ENCODE results near the gene TSSK3. TPM values are rescaled to one million over a fixed set of nuclear protein-coding genes. Genes with fewer than 3 reads are reported as not detected.

Gene TSSK3, protein sequence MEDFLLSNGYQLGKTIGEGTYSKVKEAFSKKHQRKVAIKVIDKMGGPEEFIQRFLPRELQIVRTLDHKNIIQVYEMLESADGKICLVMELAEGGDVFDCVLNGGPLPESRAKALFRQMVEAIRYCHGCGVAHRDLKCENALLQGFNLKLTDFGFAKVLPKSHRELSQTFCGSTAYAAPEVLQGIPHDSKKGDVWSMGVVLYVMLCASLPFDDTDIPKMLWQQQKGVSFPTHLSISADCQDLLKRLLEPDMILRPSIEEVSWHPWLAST
- total RNA-seq, result 10.4 and 11.6 TPM in 2 replicates
- total RNA-seq (2013), result 0.96 TPM
- 1.5 and 1.8 TPM in 2 replicates for polyA plus RNA-seq
- polyA minus RNA-seq, result 1.00 TPM in 1 of 2 replicates, not detected in the other

DNA sequence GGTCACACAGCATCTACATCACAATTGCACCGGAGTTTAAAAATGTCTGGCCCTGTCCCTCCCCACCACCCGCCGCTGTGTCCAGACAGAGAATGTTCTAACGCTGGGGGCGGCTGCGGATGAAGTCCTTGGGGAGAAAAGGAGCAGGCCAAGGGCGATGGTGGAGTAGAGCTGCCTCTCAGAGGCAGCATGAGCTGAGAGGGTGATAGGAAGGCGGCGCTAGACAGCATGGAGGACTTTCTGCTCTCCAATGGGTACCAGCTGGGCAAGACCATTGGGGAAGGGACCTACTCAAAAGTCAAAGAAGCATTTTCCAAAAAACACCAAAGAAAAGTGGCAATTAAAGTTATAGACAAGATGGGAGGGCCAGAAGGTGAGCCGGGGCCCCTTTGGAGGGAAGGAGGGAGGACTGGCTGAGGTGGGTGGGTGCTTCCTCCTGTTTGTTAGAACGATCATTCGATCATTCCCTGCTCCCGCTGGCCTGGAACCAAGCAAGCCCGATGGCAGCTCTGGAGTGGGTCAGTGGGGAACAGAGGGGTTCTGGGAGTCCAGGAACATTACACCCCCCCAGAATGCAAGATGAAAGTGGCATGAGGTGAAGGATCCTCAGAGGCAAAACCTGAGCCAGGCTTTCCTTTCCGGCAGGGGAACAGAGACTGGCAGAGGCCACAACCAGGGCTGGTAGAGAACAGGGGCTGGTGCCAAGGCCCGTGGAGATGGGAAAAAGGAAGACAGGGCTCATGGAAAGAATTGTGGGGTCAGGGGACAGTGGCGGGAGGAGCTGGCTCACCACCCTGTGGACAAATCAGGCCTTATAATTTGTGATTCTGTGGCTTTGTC is at the start of gene TSSK3, which contains the start of gene FAM229A:
TSS of gene TSSK3 (plus strand) at position 66 of the 840 bp plus-strand sequence. CDS start at position 229, 163 bp downstream.
TSS of gene FAM229A (minus strand) at position 12 of the 840 bp plus-strand sequence. CDS start 394 bp downstream, outside the sequence.
- TF ChIP-seq EZH2 (IDR thresholded peaks at IDR 0.05; ENCODE audit: borderline replicate concordance, insufficient read depth, low read depth, low read length, poor library complexity, severe bottlenecking), result no peak
- TF ChIP-seq, protein P1, sequence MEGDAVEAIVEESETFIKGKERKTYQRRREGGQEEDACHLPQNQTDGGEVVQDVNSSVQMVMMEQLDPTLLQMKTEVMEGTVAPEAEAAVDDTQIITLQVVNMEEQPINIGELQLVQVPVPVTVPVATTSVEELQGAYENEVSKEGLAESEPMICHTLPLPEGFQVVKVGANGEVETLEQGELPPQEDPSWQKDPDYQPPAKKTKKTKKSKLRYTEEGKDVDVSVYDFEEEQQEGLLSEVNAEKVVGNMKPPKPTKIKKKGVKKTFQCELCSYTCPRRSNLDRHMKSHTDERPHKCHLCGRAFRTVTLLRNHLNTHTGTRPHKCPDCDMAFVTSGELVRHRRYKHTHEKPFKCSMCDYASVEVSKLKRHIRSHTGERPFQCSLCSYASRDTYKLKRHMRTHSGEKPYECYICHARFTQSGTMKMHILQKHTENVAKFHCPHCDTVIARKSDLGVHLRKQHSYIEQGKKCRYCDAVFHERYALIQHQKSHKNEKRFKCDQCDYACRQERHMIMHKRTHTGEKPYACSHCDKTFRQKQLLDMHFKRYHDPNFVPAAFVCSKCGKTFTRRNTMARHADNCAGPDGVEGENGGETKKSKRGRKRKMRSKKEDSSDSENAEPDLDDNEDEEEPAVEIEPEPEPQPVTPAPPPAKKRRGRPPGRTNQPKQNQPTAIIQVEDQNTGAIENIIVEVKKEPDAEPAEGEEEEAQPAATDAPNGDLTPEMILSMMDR (IDR thresholded peaks at IDR 0.05), result no peak
- Histone ChIP-seq H3K27ac (ENCODE audit: low read length in 2 of 2) (no peak within 1 kb of the TSS), H3K4me2 (replicated peaks; ENCODE audit: low read depth, low read length, poor library complexity, severe bottlenecking) (peak within 1 kb of the TSS; percentile 94), H3K79me2 (ENCODE audit: control insufficient read depth, insufficient read depth, low read length) (no peaks in the 10 kb centered on the region), H3K27me3 (replicated peaks in 1 of 4; ENCODE audit: control extremely low read depth in 1 of 4, control insufficient read depth in 3 of 4, insufficient read depth in 4 of 4, low read length in 3 of 4) (no peaks in the 10 kb centered on the region), H3K4me1 (ENCODE audit: control insufficient read depth in 2 of 2, insufficient read depth in 2 of 2, low read length in 2 of 2) (peaks cover 22 to 35% of the 10 kb centered on the region in 2 donors), H3K4me3 (ENCODE audit: control extremely low read depth in 1 of 5, extremely low read depth in 1 of 5, insufficient read depth in 1 of 5, low read depth in 2 of 5, low read length in 4 of 5) (peak within 1 kb of the TSS in 3 of 5 experiments; percentile 51 to 54 (median 54)), H3K36me3 (replicated peaks in 1 of 2; ENCODE audit: control extremely low read depth in 1 of 2, control insufficient read depth in 1 of 2, extremely low read depth in 1 of 2, insufficient read depth in 2 of 2, low read length in 1 of 2) (peaks cover 2 to 22% of the 10 kb centered on the region in 2 experiments), H3K9me3 (ENCODE audit: control extremely low read depth in 1 of 3, control insufficient read depth in 2 of 3, insufficient read depth in 1 of 3, low read length in 2 of 3) (no peaks in the 10 kb centered on the region), H2AFZ (ENCODE audit: insufficient read depth, low read depth, low read length, poor library complexity, severe bottlenecking) (peak within 1 kb of the TSS; percentile 53), H4K20me1 (ENCODE audit: control insufficient read depth, insufficient read depth, low read length, poor library complexity, severe bottlenecking) (no peaks in the 10 kb centered on the region), H3K9ac (ENCODE audit: low read length) (peak within 1 kb of the TSS; percentile 57)
- no peak for DNase-seq
- 86% methylated on average over 8 of the region's 17 CpGs for WGBS (ENCODE audit: insufficient coverage)
- ATAC-seq (ENCODE audit: low read depth), result no peak
- no peaks in the 10 kb centered on the region for H3K27me3 Mint-ChIP-seq
- ChIA-PET CTCF (interaction anchor here (0.7 to 1.5 kb wide), 5 partner anchors 8 to 146 kb away, joined by 3 to 5 read pairs (median 4); partner anchors contain the start of gene MARCKSL1), POLR2A (interaction anchor here (0.6 kb wide), 2 partner anchors 19 to 40 kb away, joined by 4 read pairs; no protein-coding TSS in a partner anchor)
- no peaks in the 10 kb centered on the region for H3K9me3 Mint-ChIP-seq (ENCODE audit: insufficient read depth)
- peak within 1 kb of the TSS; percentile 65 for H3K27ac Mint-ChIP-seq
- peaks cover 29% of the 10 kb centered on the region for H3K4me1 Mint-ChIP-seq
- peak within 1 kb of the TSS; percentile 78 for H3K4me3 Mint-ChIP-seq
- intact Hi-C loops (cut with micrococcal nuclease), result no loop called here

All from B cell (primary cell).